Liver (tissue), 3 donors: ENCODE measurements around the gene BCR.

Experiments used
- GABPA ChIP-seq, 2 donors: IDR thresholded peaks in 1 of 2; conservative IDR thresholded peaks in 1 of 2; 2 replicates each; pipeline ENCODE4 v1.6.1; 2016; ENCODE audit warnings: antibody characterized with exemption in 2 of 2, mild to moderate bottlenecking in 1 of 2, moderate library complexity in 1 of 2
- SP1 ChIP-seq: IDR thresholded peaks from 2 replicates; pipeline ENCODE4 v1.6.1; 2018; ENCODE audit warnings: antibody characterized with exemption, mild to moderate bottlenecking
- YY1 ChIP-seq: IDR thresholded peaks from 2 replicates; pipeline ENCODE4 v1.6.1; 2016; ENCODE audit warnings: antibody characterized with exemption, mild to moderate bottlenecking
- TF ChIP-seq, protein P1 (sequence below): fragments of 150-350 bp; IDR thresholded peaks from 2 replicates; pipeline ENCODE4 v1.5.1; 2017; ENCODE audit warnings: improper control_type of control experiment, low read depth, low read length; ENCODE audit not compliant: missing input control
- TF ChIP-seq, protein P2 (sequence below): IDR thresholded peaks from 2 replicates; pipeline ENCODE4 v1.6.1; 2016; ENCODE audit warnings: antibody characterized with exemption, mild to moderate bottlenecking
- donor health status: healthy.
- donor health status: healthy.

DNA sequence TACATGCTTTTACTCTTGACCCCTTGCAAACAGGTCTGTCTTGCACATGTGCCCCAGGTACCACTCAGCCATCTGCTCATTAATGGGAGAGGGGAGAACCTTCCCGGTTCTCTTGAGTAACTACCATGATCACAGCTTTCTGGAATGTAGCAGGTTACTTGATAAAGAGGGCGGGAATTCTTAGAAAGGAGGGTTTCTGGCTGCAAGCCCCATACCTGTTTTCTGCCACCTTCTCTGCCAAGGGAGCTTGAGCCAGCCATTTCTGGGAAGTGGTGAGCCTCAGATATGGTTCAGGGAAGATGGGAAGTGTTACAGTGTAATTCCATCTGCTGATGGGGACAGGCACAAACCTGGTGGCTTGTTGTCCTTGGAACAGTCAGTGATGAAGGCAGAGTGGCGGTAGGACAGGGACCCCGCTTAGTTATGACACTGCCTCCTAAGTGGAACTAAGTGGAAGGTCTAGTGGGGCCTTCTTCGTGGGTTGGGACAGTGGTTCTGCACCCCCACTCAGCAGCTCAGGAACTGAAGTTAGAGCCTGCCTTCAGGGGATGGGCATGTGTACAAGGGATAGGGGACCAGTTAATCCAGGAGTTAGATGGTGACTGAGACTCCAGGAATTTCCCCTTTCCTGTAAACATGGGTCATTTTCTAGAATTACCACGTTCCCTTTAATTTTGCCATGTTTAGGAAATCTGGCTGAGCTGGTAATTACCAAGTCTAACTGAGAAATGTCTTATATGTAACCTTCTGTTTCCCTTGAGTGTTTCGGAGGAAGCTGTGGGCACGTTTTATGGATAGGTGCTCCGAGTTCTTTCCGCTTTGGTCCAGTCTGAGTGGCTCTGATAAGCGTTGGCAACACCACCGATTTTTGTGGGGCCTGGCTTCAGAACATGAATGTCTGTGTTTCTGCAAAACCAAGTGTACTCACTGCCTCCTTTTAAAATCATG lies 35.3 kb downstream of the BCR start:
- TF ChIP-seq, protein P1, sequence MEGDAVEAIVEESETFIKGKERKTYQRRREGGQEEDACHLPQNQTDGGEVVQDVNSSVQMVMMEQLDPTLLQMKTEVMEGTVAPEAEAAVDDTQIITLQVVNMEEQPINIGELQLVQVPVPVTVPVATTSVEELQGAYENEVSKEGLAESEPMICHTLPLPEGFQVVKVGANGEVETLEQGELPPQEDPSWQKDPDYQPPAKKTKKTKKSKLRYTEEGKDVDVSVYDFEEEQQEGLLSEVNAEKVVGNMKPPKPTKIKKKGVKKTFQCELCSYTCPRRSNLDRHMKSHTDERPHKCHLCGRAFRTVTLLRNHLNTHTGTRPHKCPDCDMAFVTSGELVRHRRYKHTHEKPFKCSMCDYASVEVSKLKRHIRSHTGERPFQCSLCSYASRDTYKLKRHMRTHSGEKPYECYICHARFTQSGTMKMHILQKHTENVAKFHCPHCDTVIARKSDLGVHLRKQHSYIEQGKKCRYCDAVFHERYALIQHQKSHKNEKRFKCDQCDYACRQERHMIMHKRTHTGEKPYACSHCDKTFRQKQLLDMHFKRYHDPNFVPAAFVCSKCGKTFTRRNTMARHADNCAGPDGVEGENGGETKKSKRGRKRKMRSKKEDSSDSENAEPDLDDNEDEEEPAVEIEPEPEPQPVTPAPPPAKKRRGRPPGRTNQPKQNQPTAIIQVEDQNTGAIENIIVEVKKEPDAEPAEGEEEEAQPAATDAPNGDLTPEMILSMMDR: no peak
- TF ChIP-seq GABPA (IDR thresholded peaks at IDR 0.05 in 1 of 2, conservative IDR thresholded peaks at IDR 0.05 in 1 of 2) (no peak), YY1 (no peak), SP1 (no peak)
- TF ChIP-seq, protein P2, sequence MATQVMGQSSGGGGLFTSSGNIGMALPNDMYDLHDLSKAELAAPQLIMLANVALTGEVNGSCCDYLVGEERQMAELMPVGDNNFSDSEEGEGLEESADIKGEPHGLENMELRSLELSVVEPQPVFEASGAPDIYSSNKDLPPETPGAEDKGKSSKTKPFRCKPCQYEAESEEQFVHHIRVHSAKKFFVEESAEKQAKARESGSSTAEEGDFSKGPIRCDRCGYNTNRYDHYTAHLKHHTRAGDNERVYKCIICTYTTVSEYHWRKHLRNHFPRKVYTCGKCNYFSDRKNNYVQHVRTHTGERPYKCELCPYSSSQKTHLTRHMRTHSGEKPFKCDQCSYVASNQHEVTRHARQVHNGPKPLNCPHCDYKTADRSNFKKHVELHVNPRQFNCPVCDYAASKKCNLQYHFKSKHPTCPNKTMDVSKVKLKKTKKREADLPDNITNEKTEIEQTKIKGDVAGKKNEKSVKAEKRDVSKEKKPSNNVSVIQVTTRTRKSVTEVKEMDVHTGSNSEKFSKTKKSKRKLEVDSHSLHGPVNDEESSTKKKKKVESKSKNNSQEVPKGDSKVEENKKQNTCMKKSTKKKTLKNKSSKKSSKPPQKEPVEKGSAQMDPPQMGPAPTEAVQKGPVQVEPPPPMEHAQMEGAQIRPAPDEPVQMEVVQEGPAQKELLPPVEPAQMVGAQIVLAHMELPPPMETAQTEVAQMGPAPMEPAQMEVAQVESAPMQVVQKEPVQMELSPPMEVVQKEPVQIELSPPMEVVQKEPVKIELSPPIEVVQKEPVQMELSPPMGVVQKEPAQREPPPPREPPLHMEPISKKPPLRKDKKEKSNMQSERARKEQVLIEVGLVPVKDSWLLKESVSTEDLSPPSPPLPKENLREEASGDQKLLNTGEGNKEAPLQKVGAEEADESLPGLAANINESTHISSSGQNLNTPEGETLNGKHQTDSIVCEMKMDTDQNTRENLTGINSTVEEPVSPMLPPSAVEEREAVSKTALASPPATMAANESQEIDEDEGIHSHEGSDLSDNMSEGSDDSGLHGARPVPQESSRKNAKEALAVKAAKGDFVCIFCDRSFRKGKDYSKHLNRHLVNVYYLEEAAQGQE: no peak
